Lower leg skin (tissue), 3 donors: ENCODE results near the gene DRD2.

ENCODE experiments used
- CTCF ChIP-seq, 3 donors: fragments of 450-650 bp; IDR thresholded peaks; one replicate each; pipeline ENCODE4 v1.5.1; 2016; ENCODE audit warnings: antibody characterized with exemption in 3 of 3, mild to moderate bottlenecking in 3 of 3, moderate library complexity in 2 of 3
- POLR2A ChIP-seq, 2 donors: fragments of 450-650 bp; IDR thresholded peaks; one replicate each; pipeline ENCODE4 v1.6.1; 2016 to 2017; ENCODE audit warnings: antibody characterized with exemption in 2 of 2, mild to moderate bottlenecking in 1 of 2, moderate library complexity in 1 of 2

DNA sequence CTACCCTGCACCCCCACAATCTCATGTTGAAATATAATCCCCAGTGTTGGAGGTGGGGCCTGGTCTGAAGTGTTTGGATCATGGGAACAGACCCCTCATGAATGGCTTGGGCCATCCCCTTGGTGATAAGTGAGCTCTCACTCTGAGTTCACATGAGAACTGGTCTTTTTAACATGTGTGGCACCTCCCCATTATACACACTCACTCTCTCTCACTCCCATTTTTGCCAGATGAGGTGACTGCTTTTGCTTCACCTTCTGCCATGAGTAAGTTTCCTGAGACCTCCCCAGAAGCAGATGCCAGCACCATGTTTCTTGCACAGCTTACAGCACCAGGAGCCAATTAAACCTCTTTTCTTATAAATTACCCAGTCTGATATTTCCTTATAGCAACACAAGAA is 32.1 kb upstream of the DRD2 start:
- TF ChIP-seq CTCF (IDR thresholded peaks at IDR 0.05): no peak
- no peak for TF ChIP-seq POLR2A (IDR thresholded peaks at IDR 0.05)
